OCI-LY7 (cell line): Measurements from ENCODE around the gene GIPC2. TPM values are rescaled to one million over a fixed set of nuclear protein-coding genes. Genes with fewer than 3 reads are reported as not detected.

ENCODE experiments used
- BruUV-seq: library from RNA; stranded (reverse); fragments of 400-500 nt; replicated peaks from 2 replicates; lab custom pipeline; 2021; lab: Mats Ljungman, UMichigan
- CTCF ChIA-PET: fragments of 300-600 bp; sonication (Branson Sonifier 250); formaldehyde crosslinking; loops from one replicate; lab custom pipeline; 2022; ENCODE audit warnings: antibody characterized with exemption; ENCODE audit not compliant: unreplicated experiment; lab: Charles Lee
- POLR2A ChIA-PET: fragments of 300-600 bp; sonication (Branson Sonifier 250); formaldehyde crosslinking; loops from one replicate; lab custom pipeline; 2022; ENCODE audit warnings: antibody characterized with exemption; lab: Charles Lee
- DNase-seq: peaks from one replicate; pipeline ENCODE4 v3.0.0-alpha.2; 2015; ENCODE audit warnings: low spot score
- H2AFZ ChIP-seq: fragments of 200-600 bp; sonication (generic), shearing (Covaris generic); 2 replicates; pipeline ENCODE4 v1.6.1; 2014; ENCODE audit warnings: mild to moderate bottlenecking, antibody characterized with exemption, low read length, moderate library complexity
- H3K27ac ChIP-seq: fragments of 200-600 bp; sonication (generic); 2 replicates; pipeline ENCODE4 v1.5.1; 2014; ENCODE audit warnings: mixed run types, low read depth, mild to moderate bottlenecking, moderate library complexity, low read length, inconsistent platforms; ENCODE audit not compliant: poor library complexity, severe bottlenecking
- H3K36me3 ChIP-seq: fragments of 200-600 bp; sonication (generic); 2 replicates; pipeline ENCODE4 v1.6.1; 2014; ENCODE audit warnings: mild to moderate bottlenecking, antibody characterized with exemption, low read length, moderate library complexity, mixed read lengths; ENCODE audit not compliant: insufficient read depth
- H3K4me1 ChIP-seq: fragments of 200-600 bp; sonication (generic); 2 replicates; pipeline ENCODE4 v1.5.1; 2014; ENCODE audit warnings: mild to moderate bottlenecking, low read length; ENCODE audit not compliant: insufficient read depth, poor library complexity, severe bottlenecking
- H3K4me2 ChIP-seq: fragments of 200-600 bp; sonication (generic); 2 replicates; pipeline ENCODE4 v1.6.1; 2014; ENCODE audit warnings: mild to moderate bottlenecking, low read length
- H3K4me3 ChIP-seq: fragments of 200-600 bp; sonication (generic); 2 replicates; pipeline ENCODE4 v1.5.1; 2014; ENCODE audit warnings: mild to moderate bottlenecking, low read depth, low read length; ENCODE audit not compliant: poor library complexity, severe bottlenecking
- H3K79me2 ChIP-seq: fragments of 200-600 bp; sonication (generic); 2 replicates; pipeline ENCODE4 v1.6.1; 2016; ENCODE audit warnings: low read depth, mild to moderate bottlenecking, low read length, moderate library complexity, mixed read lengths; ENCODE audit not compliant: insufficient read depth
- H3K9me2 ChIP-seq: fragments of 200-600 bp; sonication (generic); 2 replicates; pipeline ENCODE4 v1.6.1; 2016; ENCODE audit warnings: mild to moderate bottlenecking, low read length, mixed read lengths; ENCODE audit not compliant: insufficient read depth
- H3K9me3 ChIP-seq: fragments of 200-600 bp; sonication (generic); 2 replicates; pipeline ENCODE4 v1.6.1; 2014; ENCODE audit warnings: mild to moderate bottlenecking, mixed run types, low read length, mixed read lengths
- H4K20me1 ChIP-seq: fragments of 200-600 bp; sonication (generic); 2 replicates; pipeline ENCODE4 v1.6.1; 2014; ENCODE audit warnings: mild to moderate bottlenecking, antibody characterized with exemption, low read length, moderate library complexity, mixed read lengths; ENCODE audit not compliant: insufficient read depth
- EZH2phosphoT487 ChIP-seq: fragments of 200-600 bp; sonication (generic); IDR thresholded peaks from 2 replicates; pipeline ENCODE4 v1.6.1; 2018; ENCODE audit warnings: low read depth, borderline replicate concordance, mild to moderate bottlenecking, mixed run types, antibody characterized with exemption, low read length, moderate library complexity, mixed read lengths
- intact Hi-C: fragments of 100-400 bp; cut with micrococcal nuclease; formaldehyde crosslinking; loops from one replicate; pipeline ENCODE4 v1.10.0; 2022; ENCODE audit not compliant: unreplicated experiment
- total RNA-seq, 2 experiments: library from RNA; depleted of rRNA in 1 of 2; stranded (reverse); fragments of >200 nt in 1 of 2; shearing (Covaris generic) in 1 of 2; gene quantifications; 2 replicates each; pipeline ENCODE4 v1.2.3, GENCODE V29; 2014 to 2022
- TF ChIP-seq, protein P1 (sequence below): fragments of 200-600 bp; sonication (generic); conservative IDR thresholded peaks from 2 replicates; pipeline ENCODE4 v1.5.1; 2014; ENCODE audit warnings: mild to moderate bottlenecking, antibody characterized with exemption, low read length, moderate library complexity, mixed read lengths

The GIPC2 gene
- total RNA-seq, 2 experiments from 2014 or later = not detected

- no TSS peak for BruUV-seq
These were observed 16.0 kb upstream of the GIPC2 start for GRCh38 chr1:78029793-78030192.

DNA sequence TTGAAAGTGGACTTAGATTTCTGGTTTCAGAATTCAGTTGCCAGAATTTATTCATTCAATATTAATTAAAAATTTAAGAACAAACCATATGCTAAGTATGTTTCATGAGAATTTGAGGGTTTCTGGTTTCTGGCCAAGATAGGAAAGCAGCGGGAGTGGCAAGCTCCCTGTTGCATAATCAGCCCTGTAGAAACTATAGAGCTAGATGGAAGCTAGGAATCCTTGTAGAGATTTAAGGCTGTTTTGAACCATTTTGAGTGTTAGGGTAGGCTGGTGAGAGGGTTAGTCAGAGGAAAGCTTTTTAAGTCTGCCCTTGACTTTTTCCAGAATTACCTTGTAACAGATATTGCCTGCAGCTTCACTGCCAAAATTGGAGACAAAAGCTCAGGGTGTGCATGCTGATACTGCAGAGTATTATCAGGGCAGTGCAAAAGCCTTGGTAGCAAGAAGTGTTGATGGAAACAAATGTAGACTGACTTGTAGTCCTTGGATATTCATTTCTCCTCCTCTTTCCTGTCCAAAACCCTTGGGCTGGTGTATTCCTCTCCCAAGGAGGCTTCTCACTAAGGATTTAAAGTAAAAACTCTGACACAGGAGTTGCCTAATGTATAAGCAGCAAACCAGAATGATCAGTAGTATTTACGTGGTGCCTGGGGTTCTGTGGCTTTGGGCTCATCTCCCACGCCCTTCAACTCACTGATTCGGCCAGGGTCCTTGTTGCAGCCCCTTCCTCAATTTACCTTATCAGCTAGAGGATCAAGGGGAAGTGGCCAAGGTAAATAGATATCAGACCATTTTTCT is 12.6 kb upstream of the GIPC2 start:
- H3K4me1 ChIP-seq = no peaks in the 10 kb centered on the region
- no peak overlapping the region for H2AFZ ChIP-seq
- no peaks in the 10 kb centered on the region for H4K20me1 ChIP-seq
- ChIA-PET CTCF (no interaction called here), POLR2A (interaction anchor here (0.6 to 1.8 kb wide), 5 partner anchors 11 to 63 kb away, joined by 3 to 6 read pairs (median 4); partner anchors contain the start of gene DNAJB4)
- H3K9me2 ChIP-seq = peaks cover 4% of the 10 kb centered on the region; the same call in 1 of the 2 replicates
- BruUV-seq = no TSS peak
- H3K36me3 ChIP-seq = no peaks in the 10 kb centered on the region
- H3K79me2 ChIP-seq = no peaks in the 10 kb centered on the region
- no peak overlapping the region for H3K4me2 ChIP-seq
- no peaks in the 10 kb centered on the region for H3K9me3 ChIP-seq
- H3K27ac ChIP-seq = no peak overlapping the region
- no peak overlapping the region for H3K4me3 ChIP-seq
- intact Hi-C loops = no loop called here
- TF ChIP-seq, protein P1, sequence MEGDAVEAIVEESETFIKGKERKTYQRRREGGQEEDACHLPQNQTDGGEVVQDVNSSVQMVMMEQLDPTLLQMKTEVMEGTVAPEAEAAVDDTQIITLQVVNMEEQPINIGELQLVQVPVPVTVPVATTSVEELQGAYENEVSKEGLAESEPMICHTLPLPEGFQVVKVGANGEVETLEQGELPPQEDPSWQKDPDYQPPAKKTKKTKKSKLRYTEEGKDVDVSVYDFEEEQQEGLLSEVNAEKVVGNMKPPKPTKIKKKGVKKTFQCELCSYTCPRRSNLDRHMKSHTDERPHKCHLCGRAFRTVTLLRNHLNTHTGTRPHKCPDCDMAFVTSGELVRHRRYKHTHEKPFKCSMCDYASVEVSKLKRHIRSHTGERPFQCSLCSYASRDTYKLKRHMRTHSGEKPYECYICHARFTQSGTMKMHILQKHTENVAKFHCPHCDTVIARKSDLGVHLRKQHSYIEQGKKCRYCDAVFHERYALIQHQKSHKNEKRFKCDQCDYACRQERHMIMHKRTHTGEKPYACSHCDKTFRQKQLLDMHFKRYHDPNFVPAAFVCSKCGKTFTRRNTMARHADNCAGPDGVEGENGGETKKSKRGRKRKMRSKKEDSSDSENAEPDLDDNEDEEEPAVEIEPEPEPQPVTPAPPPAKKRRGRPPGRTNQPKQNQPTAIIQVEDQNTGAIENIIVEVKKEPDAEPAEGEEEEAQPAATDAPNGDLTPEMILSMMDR = no peak
- TF ChIP-seq EZH2phosphoT487 = no peak
- no peak for DNase-seq

More at GRCh38 chr1:78029793-78030192, 16.0 kb upstream of the GIPC2 start:
- H3K27ac ChIP-seq = no peak overlapping the region
- H3K9me2 ChIP-seq = no peaks in the 10 kb centered on the region
- no peaks in the 10 kb centered on the region for H3K4me1 ChIP-seq
- no peaks in the 10 kb centered on the region for H3K36me3 ChIP-seq
- TF ChIP-seq EZH2phosphoT487 = no peak
- TF ChIP-seq, protein P1 = no peak
- POLR2A ChIA-PET = interaction anchor here (0.6 to 1.0 kb wide), 5 partner anchors 18 to 876 kb away, joined by 3 to 4 read pairs (median 3); no protein-coding TSS in a partner anchor
- H3K9me3 ChIP-seq = no peaks in the 10 kb centered on the region
- no peak overlapping the region for H3K4me2 ChIP-seq
- H2AFZ ChIP-seq = no peak overlapping the region
- intact Hi-C loops = no loop called here
- no peak overlapping the region for H3K4me3 ChIP-seq
- DNase-seq = no peak
- CTCF ChIA-PET = interaction anchor here (0.6 kb wide), 1 partner anchor 10 kb away, joined by 3 read pairs; no protein-coding TSS in a partner anchor
- no peaks in the 10 kb centered on the region for H4K20me1 ChIP-seq
- no peaks in the 10 kb centered on the region for H3K79me2 ChIP-seq

GRCh38 chr1:78033797-78034172 is 12.0 kb upstream of the GIPC2 start:
- Histone ChIP-seq H3K27ac (no peak overlapping the region), H3K9me2 (peaks cover 4% of the 10 kb centered on the region; the same call in 1 of the 2 replicates), H3K4me1 (no peaks in the 10 kb centered on the region), H3K79me2 (no peaks in the 10 kb centered on the region), H3K9me3 (no peaks in the 10 kb centered on the region), H3K36me3 (no peaks in the 10 kb centered on the region), H2AFZ (no peak overlapping the region), H3K4me2 (no peak overlapping the region), H3K4me3 (no peak overlapping the region), H4K20me1 (no peaks in the 10 kb centered on the region)
- no peak for DNase-seq
- CTCF ChIA-PET = no interaction called here
- POLR2A ChIA-PET = interaction anchor here (1.0 to 1.8 kb wide), 3 partner anchors 16 to 32 kb away, joined by 3 to 5 read pairs (median 5); partner anchors contain the start of gene DNAJB4
- TF ChIP-seq, protein P1 = no peak
- no peak for TF ChIP-seq EZH2phosphoT487
- intact Hi-C loops = no loop called here
- no TSS peak for BruUV-seq
